ENCODE measurements around the gene SCYL3.
"Not testable (repeated sequence)": the region's sequence is repeated elsewhere in the genome, so short reads cannot be mapped to it uniquely, and the experiment has no call there.

Gene SCYL3

GRCh38 chr1:169821500-169821899, 72.2 kb downstream of the SCYL3 start:
- in situ Hi-C loops (cut with MboI; ENCODE audit: low sequenced_read_pairs): no loop called here

DNA sequence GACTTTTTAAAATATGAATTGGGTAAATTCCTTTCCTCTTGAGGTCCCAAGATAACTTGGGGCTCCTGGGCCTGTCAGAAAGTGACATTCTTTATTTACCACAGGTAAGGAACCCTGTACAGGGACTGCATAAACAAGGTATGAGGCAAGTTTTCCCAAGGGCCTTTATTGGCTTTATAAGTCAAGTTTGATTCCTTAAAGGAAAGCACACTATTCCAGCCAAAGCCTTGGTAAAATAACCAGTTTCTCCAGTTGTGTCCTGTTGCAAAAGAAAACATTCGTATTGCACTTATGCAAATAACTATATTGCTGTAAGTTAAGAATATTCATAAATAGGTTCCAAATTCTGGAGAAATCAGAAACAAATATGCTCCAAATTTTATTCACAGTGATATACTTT, 77.1 kb downstream of the SCYL3 start:
- in situ Hi-C loops (cut with MboI; ENCODE audit: low sequenced_read_pairs): no loop called here

DNA sequence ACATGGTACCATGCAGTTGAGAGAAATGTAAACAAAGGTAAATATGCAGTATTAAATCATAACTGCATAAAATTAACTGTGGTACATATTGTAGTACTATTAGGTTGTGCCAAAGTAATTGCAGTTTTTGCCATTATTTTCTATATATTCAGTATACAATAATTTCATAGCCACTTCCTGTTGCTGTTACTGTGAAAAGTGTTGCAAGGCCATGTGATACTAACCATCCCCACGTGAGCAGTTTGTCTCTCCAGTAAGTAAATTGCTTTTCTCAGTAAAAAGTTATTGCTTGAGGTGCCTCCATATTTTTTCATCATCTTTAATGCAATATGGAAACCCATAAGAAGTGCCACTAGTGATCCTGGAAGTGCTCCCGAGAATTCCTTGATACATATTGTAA, 79.4 kb downstream of the SCYL3 start:
- in situ Hi-C loops (cut with MboI; ENCODE audit: low sequenced_read_pairs): no loop called here

- in situ Hi-C loops (cut with MboI; ENCODE audit: low sequenced_read_pairs): no loop called here
Measured at GRCh38 chr1:169812131-169812530, 81.6 kb downstream of the SCYL3 start.

DNA sequence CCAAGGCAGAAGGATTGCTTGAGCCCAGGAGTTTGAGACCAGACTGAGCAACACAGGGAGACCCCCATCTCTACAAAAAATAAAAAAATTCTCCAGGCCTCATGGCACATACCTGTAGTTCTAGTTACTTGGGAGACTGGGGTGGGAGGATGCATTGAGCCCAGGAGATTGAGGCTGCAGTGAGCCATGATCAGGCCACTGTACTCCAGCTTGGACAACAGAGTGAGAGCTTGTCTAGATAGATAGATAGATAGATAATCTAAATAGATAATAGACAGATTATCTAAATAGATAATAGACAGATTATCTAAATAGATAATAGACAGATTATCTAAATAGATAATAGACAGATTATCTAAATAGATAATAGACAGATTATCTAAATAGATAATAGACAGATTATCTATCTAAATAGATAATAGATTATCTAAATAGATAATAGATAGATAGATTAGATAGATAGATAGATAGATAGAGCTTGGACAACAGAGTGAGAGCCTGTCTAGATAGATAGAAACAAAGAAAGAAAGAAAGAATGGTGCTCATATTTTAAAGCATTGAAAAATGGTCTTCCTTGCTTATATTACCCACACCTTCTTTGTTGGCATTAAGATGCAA, 82.2 kb downstream of the SCYL3 start:
- in situ Hi-C loops (cut with MboI; ENCODE audit: low sequenced_read_pairs): not testable (repeated sequence)

- in situ Hi-C loops (cut with MboI; ENCODE audit: low sequenced_read_pairs): no loop called here
Measured at GRCh38 chr1:169809370-169810095, 84.2 kb downstream of the SCYL3 start.

DNA sequence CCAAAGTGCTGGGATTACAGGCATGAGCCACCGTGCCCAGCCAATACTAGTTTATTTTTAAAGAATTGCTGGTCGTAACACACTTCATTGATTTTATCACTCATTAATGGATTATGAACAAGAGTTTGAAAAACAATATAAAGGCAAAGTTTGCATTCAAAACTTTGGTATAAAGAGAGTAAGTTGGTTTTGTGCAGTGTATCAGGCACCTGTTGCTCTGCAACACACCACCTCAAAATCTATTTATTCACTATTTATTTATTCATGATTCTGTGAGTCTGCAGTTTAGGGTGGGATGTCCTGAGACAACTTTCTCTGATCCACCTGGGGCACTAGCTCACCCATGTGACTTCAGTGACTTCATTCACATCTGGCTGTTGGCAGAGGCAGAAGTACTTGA, 88.8 kb downstream of the SCYL3 start:
- in situ Hi-C loops (cut with MboI; ENCODE audit: low sequenced_read_pairs): no loop called here

DNA sequence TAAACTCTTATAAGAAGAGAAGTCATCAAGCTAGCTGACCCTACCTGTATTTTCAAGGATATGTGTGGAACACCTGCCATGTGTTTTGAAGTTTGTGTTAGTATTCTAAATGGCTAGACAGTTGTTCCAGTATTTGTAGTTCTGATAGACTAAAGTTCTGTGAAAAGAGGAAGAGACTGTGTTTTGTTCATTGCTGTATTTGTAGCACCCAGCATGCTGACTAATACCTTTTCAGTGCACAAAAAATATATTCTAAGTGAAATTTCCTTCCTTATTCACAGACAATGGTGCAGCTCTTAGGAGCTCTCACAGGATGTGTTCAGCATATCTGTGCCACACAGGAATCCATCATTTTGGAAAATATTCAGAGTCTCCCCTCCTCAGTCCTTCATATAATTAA, 90.8 kb downstream of the SCYL3 start:
- in situ Hi-C loops (cut with MboI; ENCODE audit: low sequenced_read_pairs): no loop called here

Measured in HL-60/S4 treated with retinoic acid at 250 ng/mL for 4 days and 3 days (cell line).